NCI-H345 (cell line): Measurements from ENCODE around the gene KEAP1.

Experiments used
- DNase-seq: peaks from one replicate; lab custom pipeline; 2025; lab: John Stamatoyannopoulos, UW

KEAP1 gene

GRCh38 chr19:10450191-10450852 lies 52.8 kb downstream of the KEAP1 start:
- DNase-seq: no peak

DNA sequence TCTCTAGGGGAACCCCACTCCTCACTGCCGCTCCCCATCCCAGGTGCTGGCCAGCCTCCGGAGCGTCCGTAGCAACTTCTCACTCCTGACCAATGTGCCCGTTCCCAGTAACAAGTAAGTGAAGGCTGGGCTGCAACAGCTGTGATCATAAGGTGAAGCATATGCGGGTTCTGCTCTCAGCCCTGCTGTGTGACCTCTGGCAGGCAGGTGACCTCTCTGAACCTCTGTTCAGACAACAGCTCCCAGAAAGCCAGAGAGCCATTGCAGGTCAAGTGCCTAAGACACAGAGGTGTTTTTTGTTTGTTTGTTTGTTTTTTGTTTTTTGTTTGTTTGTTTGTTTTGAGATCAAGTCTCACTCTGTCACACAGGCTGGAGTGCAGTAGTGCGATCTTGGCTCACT lies 54.1 kb downstream of the KEAP1 start:
- no peak for DNase-seq

DNA sequence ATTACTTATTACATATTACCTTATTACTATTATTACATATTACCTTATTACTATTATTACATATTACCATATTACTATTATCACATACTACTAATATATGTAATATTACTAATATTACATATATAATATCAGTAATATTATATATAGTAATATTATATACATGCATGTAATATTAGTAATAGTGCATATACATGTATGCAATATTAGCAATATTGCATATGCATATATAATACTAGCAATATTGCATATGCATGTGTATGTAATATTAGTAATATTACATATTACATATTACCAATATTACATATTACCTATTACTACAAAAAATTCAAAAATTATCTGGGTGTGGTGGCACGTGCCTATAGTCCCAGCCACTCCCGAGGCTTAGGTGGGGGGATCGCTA lies 60.5 kb downstream of the KEAP1 start:
- no peak for DNase-seq

DNA sequence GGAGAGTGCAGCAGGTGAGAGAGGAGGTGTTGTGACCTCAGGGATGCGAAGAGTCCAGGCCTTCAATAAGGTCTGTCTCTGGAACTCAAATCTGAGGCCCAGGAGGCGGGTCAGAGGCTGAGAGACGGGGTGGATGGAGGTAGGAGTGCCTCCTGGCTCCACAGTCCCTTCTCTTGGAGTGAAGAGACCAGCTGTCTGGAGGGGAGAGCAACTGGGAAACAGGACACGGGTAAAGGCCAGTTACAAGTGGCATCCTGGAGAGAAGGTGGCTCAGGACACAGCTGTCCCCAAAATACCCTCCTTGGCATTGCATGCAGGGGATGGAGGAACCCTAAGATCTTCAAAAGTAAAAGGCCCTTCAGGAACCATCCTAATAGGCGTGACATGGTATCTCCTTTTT lies 63.6 kb downstream of the KEAP1 start:
- DNase-seq: no peak
